Hepatocyte (in vitro differentiated cells): ENCODE results near the gene SRPK1. TPM values are rescaled to one million over a fixed set of nuclear protein-coding genes. Genes with fewer than 3 reads are reported as not detected.

Experiments used
- DNase-seq: peaks from one replicate; pipeline ENCODE4 v3.0.0-alpha.2; 2016; ENCODE audit warnings: low spot score
- H2AFZ ChIP-seq: fragments of 200-600 bp; sonication (generic); 2 replicates; pipeline ENCODE4 v1.6.0; 2016; ENCODE audit warnings: antibody characterized with exemption, mild to moderate bottlenecking
- H3K27ac ChIP-seq: fragments of 200-600 bp; sonication (generic); 2 replicates; pipeline ENCODE4 v1.5.1; 2016; ENCODE audit warnings: mild to moderate bottlenecking
- H3K27me3 ChIP-seq: fragments of 200-600 bp; sonication (generic); 2 replicates; pipeline ENCODE4 v1.6.1; 2016
- H3K36me3 ChIP-seq: fragments of 200-600 bp; sonication (generic); replicated peaks from 2 replicates; pipeline ENCODE4 v1.5.1; 2016; ENCODE audit warnings: low read depth; ENCODE audit not compliant: insufficient read depth
- H3K4me1 ChIP-seq: fragments of 200-600 bp; sonication (generic); 2 replicates; pipeline ENCODE4 v1.5.1; 2016; ENCODE audit warnings: mild to moderate bottlenecking, moderate library complexity; ENCODE audit not compliant: insufficient read depth
- H3K4me2 ChIP-seq: fragments of 200-600 bp; sonication (generic); 2 replicates; pipeline ENCODE4 v1.6.0; 2016
- H3K4me3 ChIP-seq: fragments of 200-600 bp; sonication (generic); 2 replicates; pipeline ENCODE4 v1.5.1; 2016; ENCODE audit warnings: mild to moderate bottlenecking
- H3K79me2 ChIP-seq: fragments of 200-600 bp; sonication (generic); 2 replicates; pipeline ENCODE4 v1.6.0; 2017; ENCODE audit warnings: mild to moderate bottlenecking
- H3K9me2 ChIP-seq: fragments of 200-600 bp; sonication (generic); replicated peaks from 2 replicates; pipeline ENCODE4 v1.6.0; 2017; ENCODE audit warnings: mild to moderate bottlenecking; ENCODE audit not compliant: insufficient read depth
- H3K9me3 ChIP-seq: fragments of 200-600 bp; sonication (generic); 2 replicates; pipeline ENCODE4 v1.5.1; 2016; ENCODE audit warnings: low read depth, mild to moderate bottlenecking
- H4K20me1 ChIP-seq: fragments of 200-600 bp; sonication (generic); 2 replicates; pipeline ENCODE4 v1.6.0; 2016; ENCODE audit warnings: mild to moderate bottlenecking; ENCODE audit not compliant: insufficient read depth, poor library complexity, severe bottlenecking
- EZH2 ChIP-seq: fragments of 200-600 bp; sonication (generic); IDR thresholded peaks from 2 replicates; pipeline ENCODE4 v1.6.1; 2016; ENCODE audit warnings: antibody characterized with exemption, mild to moderate bottlenecking, borderline replicate concordance
- EZH2phosphoT487 ChIP-seq: fragments of 200-600 bp; sonication (generic); IDR thresholded peaks from one replicate; pipeline ENCODE4 v1.6.1; 2018; ENCODE audit warnings: antibody characterized with exemption, mild to moderate bottlenecking, low read depth, moderate library complexity; ENCODE audit not compliant: unreplicated experiment, severe bottlenecking
- WGBS: methylation state at CpG from one replicate; pipeline ENCODE4 v1.1.6; 2016; ENCODE audit warnings: low lambda C conversion rate; ENCODE audit errors: missing lambda C conversion rate; 5-methylcytosine and 5-hydroxymethylcytosine counted together
- polyA plus RNA-seq: library from polyadenylated mRNA; unstranded; fragments of >200 nt; fragmentation: Nextera tagmentation; extraction: Ambion mirVana; gene quantifications from 2 replicates; pipeline ENCODE4 v1.2.1, GENCODE V29; 2016
- total RNA-seq: library from RNA; depleted of rRNA; stranded (reverse); fragments of >200 nt; gene quantifications from 2 replicates; pipeline ENCODE4 v1.2.3, GENCODE V29; 2014
- TF ChIP-seq, protein P1 (sequence below): fragments of 200-600 bp; sonication (generic); IDR thresholded peaks from 2 replicates; pipeline ENCODE4 v1.5.1; 2016; ENCODE audit warnings: antibody characterized with exemption, mild to moderate bottlenecking; ENCODE audit not compliant: poor library complexity

SRPK1 gene
- total and polyA plus RNA-seq, 2 experiments from 2014 or later = 39.3 to 63.9 TPM

DNA sequence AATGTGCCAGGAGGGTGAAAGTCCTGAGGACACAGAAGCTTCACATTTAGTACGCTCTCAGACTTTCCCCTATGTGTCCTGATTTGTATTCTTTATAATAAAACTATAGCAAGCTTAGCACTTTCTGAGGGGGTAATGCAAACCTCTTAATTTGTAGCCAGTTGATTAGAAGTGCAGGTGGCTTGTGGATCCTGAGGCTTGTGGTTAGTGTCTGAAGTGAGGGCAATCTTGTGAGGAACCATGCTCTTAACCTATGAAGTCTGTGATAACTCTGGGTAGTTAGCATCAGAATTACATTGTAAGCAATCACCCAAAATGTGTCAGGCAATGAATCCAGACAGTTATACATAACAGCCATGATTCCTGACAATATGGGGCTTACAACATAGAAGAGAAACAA, 64.6 kb downstream of the SRPK1 start:
- TF ChIP-seq EZH2phosphoT487 = no peak
- TF ChIP-seq, protein P1, sequence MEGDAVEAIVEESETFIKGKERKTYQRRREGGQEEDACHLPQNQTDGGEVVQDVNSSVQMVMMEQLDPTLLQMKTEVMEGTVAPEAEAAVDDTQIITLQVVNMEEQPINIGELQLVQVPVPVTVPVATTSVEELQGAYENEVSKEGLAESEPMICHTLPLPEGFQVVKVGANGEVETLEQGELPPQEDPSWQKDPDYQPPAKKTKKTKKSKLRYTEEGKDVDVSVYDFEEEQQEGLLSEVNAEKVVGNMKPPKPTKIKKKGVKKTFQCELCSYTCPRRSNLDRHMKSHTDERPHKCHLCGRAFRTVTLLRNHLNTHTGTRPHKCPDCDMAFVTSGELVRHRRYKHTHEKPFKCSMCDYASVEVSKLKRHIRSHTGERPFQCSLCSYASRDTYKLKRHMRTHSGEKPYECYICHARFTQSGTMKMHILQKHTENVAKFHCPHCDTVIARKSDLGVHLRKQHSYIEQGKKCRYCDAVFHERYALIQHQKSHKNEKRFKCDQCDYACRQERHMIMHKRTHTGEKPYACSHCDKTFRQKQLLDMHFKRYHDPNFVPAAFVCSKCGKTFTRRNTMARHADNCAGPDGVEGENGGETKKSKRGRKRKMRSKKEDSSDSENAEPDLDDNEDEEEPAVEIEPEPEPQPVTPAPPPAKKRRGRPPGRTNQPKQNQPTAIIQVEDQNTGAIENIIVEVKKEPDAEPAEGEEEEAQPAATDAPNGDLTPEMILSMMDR = no peak
- TF ChIP-seq EZH2 = no peak
- H3K27ac ChIP-seq = no peak overlapping the region
- no peak overlapping the region for H3K4me3 ChIP-seq
- no peak for DNase-seq
- H3K9me3 ChIP-seq = no peaks in the 10 kb centered on the region
- H2AFZ ChIP-seq = no peak overlapping the region
- H3K79me2 ChIP-seq = no peaks in the 10 kb centered on the region
- no peaks in the 10 kb centered on the region for H3K27me3 ChIP-seq
- H4K20me1 ChIP-seq = no peaks in the 10 kb centered on the region
- H3K4me2 ChIP-seq = no peak overlapping the region
- no peaks in the 10 kb centered on the region for H3K36me3 ChIP-seq
- H3K9me2 ChIP-seq = no peaks in the 10 kb centered on the region
- 96% methylated on average over 1 of the region's 1 CpG for WGBS
- H3K4me1 ChIP-seq = no peaks in the 10 kb centered on the region

DNA sequence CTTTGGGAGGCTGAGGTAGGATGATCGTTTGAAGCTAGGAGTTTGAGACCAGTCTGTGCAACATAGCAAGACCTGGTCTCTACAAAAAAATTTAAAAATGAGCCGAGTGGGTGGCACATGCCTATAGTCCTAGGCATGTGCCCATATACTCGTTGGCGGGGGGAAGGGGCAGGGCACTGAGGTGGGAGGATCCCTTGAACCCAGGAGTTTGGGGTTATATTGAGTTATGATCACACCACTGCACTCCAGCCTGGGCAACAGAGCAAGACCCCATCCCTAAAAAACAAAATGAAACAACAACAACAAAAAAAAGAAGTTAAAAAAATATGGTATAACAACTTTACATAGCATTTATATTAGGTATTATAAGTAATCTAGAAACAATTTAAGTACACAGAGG, 67.9 kb downstream of the SRPK1 start:
- Histone ChIP-seq H3K79me2 (no peaks in the 10 kb centered on the region), H3K9me3 (no peaks in the 10 kb centered on the region), H4K20me1 (no peaks in the 10 kb centered on the region), H3K9me2 (no peaks in the 10 kb centered on the region), H3K36me3 (no peaks in the 10 kb centered on the region), H3K27ac (no peak overlapping the region), H3K4me1 (no peaks in the 10 kb centered on the region), H2AFZ (no peak overlapping the region), H3K27me3 (no peaks in the 10 kb centered on the region), H3K4me3 (no peak overlapping the region), H3K4me2 (no peak overlapping the region)
- WGBS = 100% methylated on average over 4 of the region's 4 CpGs
- no peak for TF ChIP-seq EZH2
- TF ChIP-seq, protein P1 = no peak
- no peak for TF ChIP-seq EZH2phosphoT487
- no peak for DNase-seq

DNA sequence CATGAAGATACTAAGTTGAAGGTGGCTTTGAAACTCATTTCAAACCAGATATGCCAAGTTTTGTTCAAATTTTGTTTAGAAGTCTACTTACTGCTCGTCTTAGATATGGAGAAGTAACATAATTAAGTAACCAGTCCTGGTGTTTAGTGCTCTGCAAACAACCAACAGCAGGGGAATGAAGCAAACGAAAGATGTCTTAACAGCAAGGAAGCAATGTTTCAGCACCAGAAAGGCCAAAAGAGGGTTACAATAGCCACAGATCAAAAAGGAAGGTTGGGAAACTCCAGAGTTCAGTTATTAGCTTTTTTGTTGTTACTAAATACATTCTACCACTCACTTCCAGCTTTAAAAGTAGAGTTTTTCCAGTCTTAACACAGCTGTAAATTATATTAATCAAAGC, 70.7 kb downstream of the SRPK1 start:
- Histone ChIP-seq H3K4me1 (no peaks in the 10 kb centered on the region), H2AFZ (no peak overlapping the region), H3K4me3 (no peak overlapping the region), H3K27me3 (no peaks in the 10 kb centered on the region), H3K79me2 (no peaks in the 10 kb centered on the region), H3K36me3 (no peaks in the 10 kb centered on the region), H3K9me2 (no peaks in the 10 kb centered on the region), H3K4me2 (no peak overlapping the region), H4K20me1 (no peaks in the 10 kb centered on the region), H3K9me3 (no peaks in the 10 kb centered on the region), H3K27ac (no peak overlapping the region)
- WGBS = 87% methylated on average over 2 of the region's 2 CpGs
- TF ChIP-seq EZH2 (no peak), EZH2phosphoT487 (no peak)
- TF ChIP-seq, protein P1 = no peak
- DNase-seq = no peak

GRCh38 chr6:35844290-35844689, 76.6 kb downstream of the SRPK1 start:
- TF ChIP-seq EZH2phosphoT487 (no peak), EZH2 (no peak)
- TF ChIP-seq, protein P1 = no peak
- H3K79me2 ChIP-seq = no peaks in the 10 kb centered on the region
- no peaks in the 10 kb centered on the region for H4K20me1 ChIP-seq
- no peaks in the 10 kb centered on the region for H3K27me3 ChIP-seq
- no peak for DNase-seq
- H3K27ac ChIP-seq = no peak overlapping the region
- no peaks in the 10 kb centered on the region for H3K9me2 ChIP-seq
- no peaks in the 10 kb centered on the region for H3K36me3 ChIP-seq
- 99% methylated on average over 3 of the region's 3 CpGs for WGBS
- H3K9me3 ChIP-seq = no peaks in the 10 kb centered on the region
- H3K4me2 ChIP-seq = no peak overlapping the region
- H3K4me1 ChIP-seq = no peaks in the 10 kb centered on the region
- no peak overlapping the region for H2AFZ ChIP-seq
- H3K4me3 ChIP-seq = no peak overlapping the region
